Liver (tissue), 9 donors: Measurements from ENCODE around the gene CCDC69. TPM values are rescaled to one million over a fixed set of nuclear protein-coding genes. Genes with fewer than 3 reads are reported as not detected.

Source experiments
- DNase-seq: peaks from one replicate; pipeline ENCODE4 v3.0.0-alpha.2; 2017; ENCODE audit warnings: low spot score
- H3K27ac ChIP-seq, 2 donors: one replicate each; pipeline ENCODE4 v1.7.0; 2013; ENCODE audit warnings: inconsistent platforms in 2 of 2, low read length in 2 of 2, control low read depth in 1 of 2, low read depth in 1 of 2, mild to moderate bottlenecking in 1 of 2
- H3K27me3 ChIP-seq, 4 donors: one replicate each; pipeline versions ENCODE4 v1.6.1 to v1.7.0; 2013; ENCODE audit warnings: low read length in 3 of 4, inconsistent platforms in 1 of 4, mild to moderate bottlenecking in 1 of 4, moderate library complexity in 1 of 4; ENCODE audit not compliant: control insufficient read depth in 4 of 4, insufficient read depth in 4 of 4
- H3K36me3 ChIP-seq, 4 donors: one replicate each; pipeline versions ENCODE4 v1.6.1 to v1.7.0; 2013; ENCODE audit warnings: low read length in 3 of 4, mild to moderate bottlenecking in 3 of 4, low read depth in 1 of 4, moderate library complexity in 1 of 4; ENCODE audit not compliant: control insufficient read depth in 4 of 4, insufficient read depth in 3 of 4
- H3K4me1 ChIP-seq, 4 donors: one replicate each; pipeline versions ENCODE4 v1.6.1 to v1.7.0; 2013; ENCODE audit warnings: low read length in 3 of 4, mild to moderate bottlenecking in 3 of 4, moderate library complexity in 1 of 4; ENCODE audit not compliant: control insufficient read depth in 4 of 4, insufficient read depth in 4 of 4
- H3K4me3 ChIP-seq, 3 donors: one replicate each; pipeline versions ENCODE4 v1.6.1 to v1.7.0; 2013; ENCODE audit warnings: low read length in 3 of 3, control low read depth in 1 of 3, low read depth in 1 of 3, mild to moderate bottlenecking in 1 of 3
- H3K9ac ChIP-seq, 2 donors: one replicate each; pipeline ENCODE4 v1.7.0; 2013; ENCODE audit warnings: low read length in 2 of 2, mild to moderate bottlenecking in 2 of 2, moderate library complexity in 2 of 2, control low read depth in 1 of 2, low read depth in 1 of 2
- H3K9me3 ChIP-seq, 4 donors: one replicate each; pipeline versions ENCODE4 v1.6.1 to v1.7.0; 2013; ENCODE audit warnings: low read length in 3 of 4; ENCODE audit not compliant: control insufficient read depth in 4 of 4
- EGR1 ChIP-seq, 2 donors: IDR thresholded peaks; 2 replicates each; pipeline ENCODE4 v1.6.1; 2016 to 2018; ENCODE audit warnings: antibody characterized with exemption in 2 of 2, low read depth in 2 of 2
- FOXA1 ChIP-seq: IDR thresholded peaks from 2 replicates; pipeline ENCODE4 v1.6.1; 2016; ENCODE audit warnings: antibody characterized with exemption
- FOXA2 ChIP-seq: IDR thresholded peaks from 2 replicates; pipeline ENCODE4 v1.6.1; 2016; ENCODE audit warnings: antibody characterized with exemption
- GABPA ChIP-seq, 2 donors: IDR thresholded peaks in 1 of 2; conservative IDR thresholded peaks in 1 of 2; 2 replicates each; pipeline ENCODE4 v1.6.1; 2016; ENCODE audit warnings: antibody characterized with exemption in 2 of 2, mild to moderate bottlenecking in 1 of 2, moderate library complexity in 1 of 2
- HNF4A ChIP-seq, 2 donors: conservative IDR thresholded peaks; 2 replicates each; pipeline ENCODE4 v1.6.1; 2016; ENCODE audit warnings: antibody characterized with exemption in 2 of 2, mild to moderate bottlenecking in 2 of 2
- HNF4G ChIP-seq: IDR thresholded peaks from 2 replicates; pipeline ENCODE4 v1.6.1; 2016; ENCODE audit warnings: antibody characterized with exemption
- JUND ChIP-seq, 2 donors: IDR thresholded peaks; 2 replicates each; pipeline ENCODE4 v1.6.1; 2016; ENCODE audit warnings: antibody characterized with exemption in 2 of 2
- NR2F2 ChIP-seq: IDR thresholded peaks from 2 replicates; pipeline ENCODE4 v1.6.1; 2016; ENCODE audit warnings: antibody characterized with exemption
- RAD21 ChIP-seq, 2 donors: IDR thresholded peaks; 2 replicates each; pipeline ENCODE4 v1.6.1; 2016; ENCODE audit warnings: antibody characterized with exemption in 2 of 2, mild to moderate bottlenecking in 2 of 2
- RXRA ChIP-seq, 2 donors: IDR thresholded peaks; 2 replicates each; pipeline ENCODE4 v1.6.1; 2017 to 2018; ENCODE audit warnings: antibody characterized with exemption in 2 of 2, mild to moderate bottlenecking in 1 of 2
- SP1 ChIP-seq: IDR thresholded peaks from 2 replicates; pipeline ENCODE4 v1.6.1; 2018; ENCODE audit warnings: antibody characterized with exemption, mild to moderate bottlenecking
- TAF1 ChIP-seq: conservative IDR thresholded peaks from 2 replicates; pipeline ENCODE4 v1.6.1; 2016; ENCODE audit warnings: antibody characterized with exemption, mild to moderate bottlenecking
- YY1 ChIP-seq: IDR thresholded peaks from 2 replicates; pipeline ENCODE4 v1.6.1; 2016; ENCODE audit warnings: antibody characterized with exemption, mild to moderate bottlenecking
- WGBS: extraction: QIAGEN DNeasy Blood & Tissue Kit; methylation state at CpG from one replicate; pipeline ENCODE4 v1.1.7; 2013; 5-methylcytosine and 5-hydroxymethylcytosine counted together
- polyA plus RNA-seq, 2 donors: library from polyadenylated mRNA; stranded (reverse) in 1 of 2; unstranded in 1 of 2; fragments of 200-250 nt in 1 of 2; fragments of >200 nt in 1 of 2; fragmentation: Nextera tagmentation in 1 of 2; extraction: Ambion mirVana in 1 of 2; gene quantifications; one replicate each; pipeline versions ENCODE4 v1.2.1 to v1.2.3, GENCODE V29; 2013 to 2015
- total RNA-seq, 2 donors: library from RNA; depleted of rRNA; stranded (reverse); fragments of >200 nt; gene quantifications; one replicate each; pipeline ENCODE4 v1.2.3, GENCODE V29; 2014
- TF ChIP-seq, protein P1 (sequence below): IDR thresholded peaks from 2 replicates; pipeline ENCODE4 v1.6.1; 2016; ENCODE audit warnings: antibody characterized with exemption
- TF ChIP-seq, protein P2 (sequence below): fragments of 150-350 bp; IDR thresholded peaks from 2 replicates; pipeline ENCODE4 v1.5.1; 2017; ENCODE audit warnings: improper control_type of control experiment, low read depth, low read length; ENCODE audit not compliant: missing input control
- TF ChIP-seq, protein P3 (sequence below): IDR thresholded peaks from 2 replicates; pipeline ENCODE4 v1.6.1; 2016; ENCODE audit warnings: antibody characterized with exemption
- TF ChIP-seq, protein P4 (sequence below): IDR thresholded peaks from 2 replicates; pipeline ENCODE4 v1.6.1; 2016; ENCODE audit warnings: antibody characterized with exemption
- donor health status: healthy.
- donor health status: healthy.
- donor health status: healthy.
- donor health status: healthy.
- donor health status: healthy.

CCDC69 gene
- total and polyA plus RNA-seq, 4 donors, result 11.9 to 28.6 (median 18.0) TPM

DNA sequence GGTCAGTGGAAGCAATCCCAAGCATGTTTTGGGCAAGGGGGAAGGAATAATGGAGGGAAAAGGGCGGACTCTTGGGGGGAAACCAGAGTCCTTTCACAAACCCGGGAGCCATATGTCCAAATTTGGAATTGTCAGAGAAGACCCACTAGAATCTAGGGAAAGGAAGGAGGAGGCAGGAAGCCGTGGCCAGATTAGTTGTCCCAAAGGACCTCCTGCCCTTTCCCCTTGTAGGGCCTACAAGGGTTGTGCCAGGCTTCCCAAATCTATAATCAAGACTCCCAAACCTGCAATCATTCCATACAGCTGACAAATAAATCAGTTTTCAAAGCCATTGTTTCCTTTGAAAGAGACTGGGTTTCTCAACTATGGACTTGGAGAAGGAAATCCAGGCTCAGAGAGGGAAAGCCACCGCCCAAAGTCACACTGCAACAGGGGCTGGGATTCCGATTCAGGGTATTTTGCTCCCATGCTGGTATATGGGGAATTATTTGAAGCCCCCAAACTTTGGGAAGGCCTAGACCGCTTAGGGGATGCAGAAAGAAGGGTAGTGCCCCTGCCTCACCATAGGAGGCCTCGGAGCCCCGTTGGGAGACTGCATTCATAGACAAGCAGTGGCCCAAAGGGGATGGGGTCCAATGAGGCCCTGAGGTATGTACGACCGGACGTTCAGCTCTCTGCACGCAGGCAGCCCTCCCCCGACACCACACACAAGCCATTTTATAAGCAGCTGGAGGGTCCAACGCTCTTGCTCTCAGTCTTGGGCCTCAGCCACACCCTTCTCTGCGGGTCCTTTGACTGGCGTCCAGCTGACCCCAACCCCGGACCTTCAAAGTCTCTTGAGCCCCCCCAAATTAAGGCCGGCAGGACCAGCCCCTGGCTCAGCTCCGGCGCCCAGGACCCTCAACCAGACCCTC, 67.1 kb downstream of the CCDC69 start:
- no peaks in the 10 kb centered on the region for H3K9me3 ChIP-seq
- 11% methylated on average over 20 of the region's 20 CpGs for WGBS
- H3K9ac ChIP-seq, result peak overlapping the region; percentile 79 to 82
- no peak for DNase-seq
- TF ChIP-seq NR2F2 (peak; percentile 8), TAF1 (peak; percentile 31), FOXA1 (no peak), SP1 (peak; percentile 2), RXRA (IDR thresholded peaks at IDR 0.05) (peak in 1 of 2 donors; percentile 5), RAD21 (IDR thresholded peaks at IDR 0.05) (no peak), HNF4G (no peak)
- TF ChIP-seq, protein P1, sequence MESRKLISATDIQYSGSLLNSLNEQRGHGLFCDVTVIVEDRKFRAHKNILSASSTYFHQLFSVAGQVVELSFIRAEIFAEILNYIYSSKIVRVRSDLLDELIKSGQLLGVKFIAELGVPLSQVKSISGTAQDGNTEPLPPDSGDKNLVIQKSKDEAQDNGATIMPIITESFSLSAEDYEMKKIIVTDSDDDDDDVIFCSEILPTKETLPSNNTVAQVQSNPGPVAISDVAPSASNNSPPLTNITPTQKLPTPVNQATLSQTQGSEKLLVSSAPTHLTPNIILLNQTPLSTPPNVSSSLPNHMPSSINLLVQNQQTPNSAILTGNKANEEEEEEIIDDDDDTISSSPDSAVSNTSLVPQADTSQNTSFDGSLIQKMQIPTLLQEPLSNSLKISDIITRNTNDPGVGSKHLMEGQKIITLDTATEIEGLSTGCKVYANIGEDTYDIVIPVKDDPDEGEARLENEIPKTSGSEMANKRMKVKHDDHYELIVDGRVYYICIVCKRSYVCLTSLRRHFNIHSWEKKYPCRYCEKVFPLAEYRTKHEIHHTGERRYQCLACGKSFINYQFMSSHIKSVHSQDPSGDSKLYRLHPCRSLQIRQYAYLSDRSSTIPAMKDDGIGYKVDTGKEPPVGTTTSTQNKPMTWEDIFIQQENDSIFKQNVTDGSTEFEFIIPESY, result no peak
- TF ChIP-seq, protein P2, sequence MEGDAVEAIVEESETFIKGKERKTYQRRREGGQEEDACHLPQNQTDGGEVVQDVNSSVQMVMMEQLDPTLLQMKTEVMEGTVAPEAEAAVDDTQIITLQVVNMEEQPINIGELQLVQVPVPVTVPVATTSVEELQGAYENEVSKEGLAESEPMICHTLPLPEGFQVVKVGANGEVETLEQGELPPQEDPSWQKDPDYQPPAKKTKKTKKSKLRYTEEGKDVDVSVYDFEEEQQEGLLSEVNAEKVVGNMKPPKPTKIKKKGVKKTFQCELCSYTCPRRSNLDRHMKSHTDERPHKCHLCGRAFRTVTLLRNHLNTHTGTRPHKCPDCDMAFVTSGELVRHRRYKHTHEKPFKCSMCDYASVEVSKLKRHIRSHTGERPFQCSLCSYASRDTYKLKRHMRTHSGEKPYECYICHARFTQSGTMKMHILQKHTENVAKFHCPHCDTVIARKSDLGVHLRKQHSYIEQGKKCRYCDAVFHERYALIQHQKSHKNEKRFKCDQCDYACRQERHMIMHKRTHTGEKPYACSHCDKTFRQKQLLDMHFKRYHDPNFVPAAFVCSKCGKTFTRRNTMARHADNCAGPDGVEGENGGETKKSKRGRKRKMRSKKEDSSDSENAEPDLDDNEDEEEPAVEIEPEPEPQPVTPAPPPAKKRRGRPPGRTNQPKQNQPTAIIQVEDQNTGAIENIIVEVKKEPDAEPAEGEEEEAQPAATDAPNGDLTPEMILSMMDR, result no peak
- H3K4me1 ChIP-seq, result peaks cover 4 to 63% (median 47%) of the 10 kb centered on the region in 4 donors
- H3K4me3 ChIP-seq, result peak overlapping the region; percentile 67 to 93 (median 87)
- H3K27ac ChIP-seq, result peak overlapping the region; percentile 80 to 84
- peaks cover 0 to 2% (median 0%) of the 10 kb centered on the region in 4 donors for H3K36me3 ChIP-seq
- H3K27me3 ChIP-seq, result no peaks in the 10 kb centered on the region

DNA sequence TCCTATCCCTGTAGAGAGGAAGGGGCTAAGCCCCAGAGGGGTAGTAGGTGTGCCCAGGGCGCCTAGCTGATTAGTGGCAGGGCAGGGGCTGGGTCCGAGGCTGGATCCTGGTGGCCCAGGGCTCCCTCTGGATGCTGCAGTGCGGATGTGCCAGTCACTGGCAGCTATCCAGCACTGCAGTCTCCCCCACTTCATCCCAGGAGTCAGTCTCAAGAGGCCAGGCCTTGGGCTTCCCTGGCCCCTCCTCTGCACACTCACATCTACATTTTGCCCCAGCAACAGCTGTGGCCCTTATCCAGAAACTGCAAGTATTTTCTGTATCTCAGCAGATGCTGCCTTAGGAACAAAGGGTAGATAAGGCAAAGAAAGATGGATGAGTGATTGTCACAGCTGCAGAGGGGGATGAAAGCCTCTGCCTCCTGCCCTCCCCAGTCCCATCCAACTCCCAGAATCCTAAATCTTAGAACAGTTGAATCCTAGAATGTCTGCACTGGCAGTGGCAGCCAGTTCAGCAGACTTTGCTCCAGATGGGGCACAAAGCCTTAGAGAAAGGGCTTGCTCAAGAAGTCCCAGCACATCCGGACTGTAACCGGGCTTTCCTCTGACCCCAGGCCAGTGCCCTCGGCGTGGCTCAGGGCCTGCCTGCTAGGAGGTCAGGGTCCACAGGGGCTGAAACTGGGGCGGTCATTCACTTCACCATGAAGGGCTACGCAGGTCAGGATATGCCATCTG, 68.0 kb downstream of the CCDC69 start:
- DNase-seq, result peak; percentile 56
- Histone ChIP-seq H3K36me3 (peaks cover 0 to 2% (median 0%) of the 10 kb centered on the region in 4 donors), H3K27me3 (no peaks in the 10 kb centered on the region), H3K27ac (peak overlapping the region; percentile 80 to 84), H3K9ac (peak overlapping the region; percentile 6 to 30), H3K4me3 (peak overlapping the region; percentile 19 to 93 (median 67)), H3K9me3 (no peaks in the 10 kb centered on the region), H3K4me1 (peaks cover 9 to 71% (median 54%) of the 10 kb centered on the region in 4 donors)
- 21% methylated on average over 9 of the region's 9 CpGs for WGBS
- TF ChIP-seq, protein P3, sequence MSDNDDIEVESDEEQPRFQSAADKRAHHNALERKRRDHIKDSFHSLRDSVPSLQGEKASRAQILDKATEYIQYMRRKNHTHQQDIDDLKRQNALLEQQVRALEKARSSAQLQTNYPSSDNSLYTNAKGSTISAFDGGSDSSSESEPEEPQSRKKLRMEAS, result peak; percentile 75
- TF ChIP-seq HNF4A (conservative IDR thresholded peaks at IDR 0.05), result peak; percentile 97 to 98
- TF ChIP-seq TAF1, result no peak
- peak in 1 of 2 donors; percentile 45 for TF ChIP-seq GABPA (IDR thresholded peaks at IDR 0.05 in 1 of 2, conservative IDR thresholded peaks at IDR 0.05 in 1 of 2)
- peak; percentile 54 for TF ChIP-seq FOXA1
- TF ChIP-seq, protein P4, sequence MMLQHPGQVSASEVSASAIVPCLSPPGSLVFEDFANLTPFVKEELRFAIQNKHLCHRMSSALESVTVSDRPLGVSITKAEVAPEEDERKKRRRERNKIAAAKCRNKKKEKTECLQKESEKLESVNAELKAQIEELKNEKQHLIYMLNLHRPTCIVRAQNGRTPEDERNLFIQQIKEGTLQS, result peak; percentile 63
- peak in 1 of 2 donors; percentile 65 for TF ChIP-seq EGR1 (IDR thresholded peaks at IDR 0.05; ENCODE audit: low read depth in 2 of 2)
- TF ChIP-seq, protein P1, result peak; percentile 47
- peak; percentile 97 for TF ChIP-seq HNF4G
- peak; percentile 100 for TF ChIP-seq RXRA (IDR thresholded peaks at IDR 0.05)
- TF ChIP-seq SP1, result peak; percentile 97
- no peak for TF ChIP-seq FOXA2
- peak; percentile 99 for TF ChIP-seq NR2F2
- TF ChIP-seq RAD21 (IDR thresholded peaks at IDR 0.05), result peak; percentile 36 to 38
- peak; percentile 36 for TF ChIP-seq YY1
- TF ChIP-seq JUND (IDR thresholded peaks at IDR 0.05), result peak; percentile 69 to 86
- TF ChIP-seq, protein P2, result no peak
